ENCODE results near the gene LPIN2.
"Not testable (repeated sequence)": the region's sequence is repeated elsewhere in the genome, so short reads cannot be mapped to it uniquely, and the experiment has no call there.

LPIN2 gene, protein sequence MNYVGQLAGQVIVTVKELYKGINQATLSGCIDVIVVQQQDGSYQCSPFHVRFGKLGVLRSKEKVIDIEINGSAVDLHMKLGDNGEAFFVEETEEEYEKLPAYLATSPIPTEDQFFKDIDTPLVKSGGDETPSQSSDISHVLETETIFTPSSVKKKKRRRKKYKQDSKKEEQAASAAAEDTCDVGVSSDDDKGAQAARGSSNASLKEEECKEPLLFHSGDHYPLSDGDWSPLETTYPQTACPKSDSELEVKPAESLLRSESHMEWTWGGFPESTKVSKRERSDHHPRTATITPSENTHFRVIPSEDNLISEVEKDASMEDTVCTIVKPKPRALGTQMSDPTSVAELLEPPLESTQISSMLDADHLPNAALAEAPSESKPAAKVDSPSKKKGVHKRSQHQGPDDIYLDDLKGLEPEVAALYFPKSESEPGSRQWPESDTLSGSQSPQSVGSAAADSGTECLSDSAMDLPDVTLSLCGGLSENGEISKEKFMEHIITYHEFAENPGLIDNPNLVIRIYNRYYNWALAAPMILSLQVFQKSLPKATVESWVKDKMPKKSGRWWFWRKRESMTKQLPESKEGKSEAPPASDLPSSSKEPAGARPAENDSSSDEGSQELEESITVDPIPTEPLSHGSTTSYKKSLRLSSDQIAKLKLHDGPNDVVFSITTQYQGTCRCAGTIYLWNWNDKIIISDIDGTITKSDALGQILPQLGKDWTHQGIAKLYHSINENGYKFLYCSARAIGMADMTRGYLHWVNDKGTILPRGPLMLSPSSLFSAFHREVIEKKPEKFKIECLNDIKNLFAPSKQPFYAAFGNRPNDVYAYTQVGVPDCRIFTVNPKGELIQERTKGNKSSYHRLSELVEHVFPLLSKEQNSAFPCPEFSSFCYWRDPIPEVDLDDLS

DNA sequence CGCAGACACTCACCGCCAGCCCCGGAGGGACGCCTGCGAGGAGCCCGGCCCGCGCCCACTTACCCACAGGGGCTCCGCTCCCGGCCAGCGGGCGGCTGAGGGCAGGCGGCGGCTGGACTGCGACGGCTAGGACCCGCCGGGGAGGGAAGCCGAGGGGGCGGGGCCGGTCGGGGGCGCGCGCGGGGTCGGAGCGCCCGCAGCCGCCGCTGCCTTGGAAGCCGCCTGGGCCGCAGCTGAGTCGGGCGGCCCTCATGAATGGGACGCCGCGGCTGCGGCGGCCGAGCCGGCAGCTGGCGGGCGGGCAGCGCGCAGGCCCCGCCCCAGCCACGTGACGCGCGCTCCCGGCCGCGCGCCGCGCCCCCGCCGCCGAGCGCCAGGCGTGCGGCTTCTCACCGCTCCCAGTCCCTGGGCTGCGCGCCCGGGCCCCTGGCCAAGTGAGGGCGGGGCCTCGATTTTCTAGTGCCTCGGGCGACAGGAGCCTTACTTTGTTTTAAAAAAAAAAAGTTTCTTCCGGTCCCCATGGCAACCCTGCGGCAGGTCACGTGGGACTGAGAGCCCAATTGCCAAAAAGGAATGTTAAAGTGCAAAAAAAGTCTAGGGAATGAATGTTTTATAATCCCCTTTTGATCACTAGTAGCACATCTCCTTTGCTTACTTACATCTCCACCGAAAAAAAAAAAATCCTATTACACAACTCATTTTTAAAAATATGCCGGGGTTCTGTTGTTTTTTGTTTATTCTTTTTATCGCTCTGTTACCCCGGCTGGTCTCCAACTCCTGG is at the start of gene LPIN2:
Gene LPIN2 (minus strand): TSS at position 121 of the 781 bp plus-strand sequence. CDS start 52,304 bp downstream, outside the sequence.
- DNase-seq (ENCODE audit: low read depth), result peak; percentile 96

DNA sequence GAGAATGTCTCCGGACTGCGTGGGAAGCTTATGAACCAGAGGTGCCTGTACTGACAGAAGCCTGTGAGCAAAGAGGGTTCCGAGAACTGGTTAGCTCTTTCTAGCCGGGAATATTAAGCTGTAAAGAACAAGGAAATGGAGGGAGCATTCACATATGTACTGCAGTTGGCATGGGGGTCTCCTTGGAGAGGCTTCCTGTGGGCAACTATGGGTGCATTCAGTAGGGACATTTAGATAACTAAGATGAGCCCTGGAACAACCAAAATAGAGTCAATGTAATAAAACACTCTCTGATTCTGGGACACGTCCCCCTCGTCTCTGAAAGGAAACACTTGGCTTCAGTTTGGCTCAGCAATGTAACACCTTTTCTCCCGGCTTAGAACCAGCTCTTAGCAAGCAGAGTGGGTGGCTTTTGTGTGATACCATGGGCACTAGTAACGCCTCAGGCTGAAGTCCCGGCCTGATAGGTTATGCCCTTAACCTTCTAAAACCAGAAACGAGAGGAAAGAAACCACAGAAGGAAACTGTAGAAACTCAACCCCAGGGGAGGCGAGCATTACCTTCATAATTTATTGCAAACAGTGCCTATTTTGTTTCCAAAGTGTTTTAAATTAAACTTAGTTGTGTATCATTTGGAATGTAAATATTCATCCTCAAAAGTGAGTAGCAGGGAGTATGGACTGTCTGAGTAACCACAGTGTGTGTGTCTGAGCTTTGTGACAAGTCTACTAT is 48.8 kb upstream of the LPIN2 start:
- no peak for DNase-seq (ENCODE audit: low read depth)

DNA sequence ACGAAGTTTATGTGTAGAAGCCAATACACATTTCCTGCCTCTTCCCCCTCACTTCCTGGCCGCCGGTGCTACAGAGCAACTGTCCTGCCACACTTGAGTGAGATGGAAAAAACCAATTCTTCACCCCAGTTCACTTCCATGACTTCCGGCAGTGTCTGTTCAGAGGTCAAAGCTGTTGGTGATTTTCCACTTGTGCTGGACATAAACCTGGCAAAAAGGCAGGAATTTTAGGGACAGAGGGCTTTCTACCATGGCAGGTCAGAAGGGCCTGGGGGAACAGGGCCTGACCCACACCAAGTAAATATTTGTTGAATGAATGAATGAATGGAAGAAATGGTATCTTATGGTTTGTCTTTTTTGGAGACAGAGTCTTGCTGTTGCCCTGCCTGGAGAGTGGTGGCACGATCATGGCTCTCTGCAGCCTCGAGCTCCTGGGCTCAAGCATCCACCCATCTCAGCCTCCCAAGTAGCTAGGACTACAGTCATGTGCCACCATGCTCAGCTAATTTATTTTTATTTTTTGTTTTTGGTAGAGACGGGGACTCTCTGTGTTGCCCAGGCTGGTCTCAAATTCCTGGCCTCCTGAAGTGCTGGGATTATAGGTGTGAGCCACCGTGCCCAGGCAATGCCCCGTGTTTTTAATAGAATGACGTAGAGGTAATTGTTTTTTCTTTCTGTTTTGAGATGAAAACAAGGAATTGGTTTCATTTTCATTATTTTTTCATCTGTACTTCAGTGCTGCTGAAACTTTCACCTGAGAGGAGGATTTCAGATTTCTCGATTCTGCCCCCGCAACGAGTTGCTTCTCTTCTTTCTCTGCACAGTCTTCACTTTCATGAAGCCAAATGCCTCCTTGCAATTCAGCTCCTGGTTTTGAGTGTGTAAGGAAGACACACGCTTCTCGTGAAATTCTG is 48.0 kb upstream of the LPIN2 start:
- no peak for DNase-seq (ENCODE audit: low read depth)

DNA sequence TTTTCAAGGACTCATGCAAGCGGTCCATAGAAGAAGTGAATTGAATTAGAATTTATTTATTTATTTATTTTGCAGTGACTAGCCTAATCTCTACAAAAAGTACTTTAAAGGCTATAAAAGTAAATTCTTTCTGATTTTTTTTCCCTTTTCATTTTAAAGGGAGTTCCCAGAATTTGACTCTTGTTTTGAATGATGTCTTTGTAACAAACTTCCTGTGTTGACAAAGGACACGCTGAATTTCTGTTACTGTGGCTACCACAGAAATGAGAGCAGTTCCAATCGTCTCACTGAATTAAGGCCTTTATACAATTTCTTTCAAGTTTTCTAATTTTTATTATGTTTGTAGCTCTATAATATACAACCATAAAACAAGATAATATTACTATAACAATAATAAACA is 46.3 kb upstream of the LPIN2 start:
- DNase-seq (ENCODE audit: low read depth), result no peak

DNA sequence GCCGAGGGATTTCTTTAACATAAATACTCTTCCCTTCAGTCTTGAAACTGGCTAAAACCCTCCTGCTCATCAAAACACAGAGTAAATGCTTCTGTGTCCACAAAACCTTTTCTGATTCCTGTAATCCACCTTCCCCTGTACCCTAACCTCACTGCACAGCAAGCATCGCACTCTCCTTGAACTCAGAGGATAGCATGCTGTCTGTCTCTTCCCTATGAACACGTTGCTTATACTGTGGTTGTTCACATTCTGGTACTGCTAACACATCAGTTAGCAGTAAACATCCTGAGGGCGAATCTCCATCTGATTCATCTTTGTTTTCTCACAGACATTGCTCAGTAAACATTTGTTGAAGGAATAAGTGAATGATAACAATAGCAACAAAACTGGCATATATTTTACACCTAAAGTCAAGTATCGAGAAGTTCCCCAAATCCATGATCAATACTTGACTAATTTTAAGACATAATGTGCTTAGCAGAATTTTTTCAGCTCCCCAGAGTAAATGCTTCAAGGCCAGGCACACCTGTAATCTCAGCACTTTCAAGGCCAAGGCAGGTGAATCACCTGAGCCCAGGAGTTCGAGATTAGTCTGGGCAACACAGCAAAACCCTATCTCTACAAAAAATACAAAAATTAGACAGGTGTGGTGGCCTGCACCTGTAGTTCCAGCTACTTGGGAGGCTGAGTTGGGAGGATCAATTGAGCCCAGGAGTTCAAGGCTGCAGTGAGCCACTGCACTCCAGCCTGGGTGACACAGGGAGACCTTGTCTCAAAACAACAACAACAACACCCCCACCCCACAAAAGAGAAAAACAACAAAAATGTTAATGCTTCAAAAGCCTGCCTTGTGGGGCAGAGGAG is 45.6 kb upstream of the LPIN2 start:
- DNase-seq (ENCODE audit: low read depth), result no peak

DNA sequence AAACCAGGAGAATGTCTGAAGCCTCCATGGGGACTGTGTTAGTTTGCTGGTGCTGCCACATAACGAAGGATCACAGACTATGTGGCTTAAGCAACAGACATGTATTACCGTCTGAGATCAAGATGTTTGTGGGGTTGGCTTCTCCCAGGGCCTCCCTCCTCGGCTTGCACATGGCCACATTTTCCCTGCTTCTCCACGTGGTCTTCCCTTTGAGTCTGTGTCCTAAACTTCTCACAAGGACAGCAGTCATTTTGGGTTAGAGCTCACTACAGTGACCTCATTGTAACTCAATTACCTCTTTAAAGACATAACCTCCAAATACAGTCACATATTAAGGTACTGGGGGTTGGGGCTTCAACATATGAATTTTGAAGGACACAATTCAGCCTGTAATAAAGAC is 44.6 kb upstream of the LPIN2 start:
- DNase-seq (ENCODE audit: low read depth), result no peak

DNA sequence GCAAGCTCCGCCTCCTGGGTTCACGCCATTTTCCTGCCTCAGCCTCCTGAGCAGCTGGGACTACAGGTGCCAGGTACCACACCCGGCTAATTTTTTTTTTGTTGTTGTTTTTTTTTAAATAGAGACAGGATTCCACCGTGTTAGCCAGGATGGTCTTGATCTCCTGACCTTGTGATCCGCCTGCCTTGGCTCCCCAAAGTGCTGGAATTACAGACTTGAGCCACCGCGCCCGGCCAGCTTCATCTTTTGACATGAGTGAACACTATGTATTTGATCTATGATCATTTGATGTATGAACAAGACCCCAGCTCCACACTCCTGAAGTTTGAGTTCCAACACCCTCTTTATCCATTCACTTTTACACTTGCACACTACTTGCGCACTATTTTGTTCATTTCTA is 43.4 kb upstream of the LPIN2 start:
- no peak for DNase-seq (ENCODE audit: low read depth)

DNA sequence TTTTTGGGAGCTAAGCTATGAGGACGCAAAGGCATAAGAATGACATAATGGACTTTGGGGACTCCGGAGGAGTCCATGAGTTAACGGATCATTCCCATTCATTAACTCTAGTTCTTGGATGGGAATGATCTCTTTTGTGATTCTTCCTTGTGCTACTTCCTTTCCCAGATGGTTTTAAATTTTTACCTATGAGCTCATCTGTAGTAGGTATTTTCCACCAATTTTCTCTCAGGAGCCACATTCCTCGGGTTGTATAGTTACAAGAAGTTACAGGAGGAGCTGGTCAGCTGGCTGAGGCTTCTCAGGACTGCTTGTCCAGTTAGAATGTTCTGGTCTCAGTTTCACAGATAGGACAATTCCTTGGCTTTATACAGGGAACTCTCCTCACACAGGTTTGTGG is 42.9 kb upstream of the LPIN2 start:
- no peak for DNase-seq (ENCODE audit: low read depth)

DNA sequence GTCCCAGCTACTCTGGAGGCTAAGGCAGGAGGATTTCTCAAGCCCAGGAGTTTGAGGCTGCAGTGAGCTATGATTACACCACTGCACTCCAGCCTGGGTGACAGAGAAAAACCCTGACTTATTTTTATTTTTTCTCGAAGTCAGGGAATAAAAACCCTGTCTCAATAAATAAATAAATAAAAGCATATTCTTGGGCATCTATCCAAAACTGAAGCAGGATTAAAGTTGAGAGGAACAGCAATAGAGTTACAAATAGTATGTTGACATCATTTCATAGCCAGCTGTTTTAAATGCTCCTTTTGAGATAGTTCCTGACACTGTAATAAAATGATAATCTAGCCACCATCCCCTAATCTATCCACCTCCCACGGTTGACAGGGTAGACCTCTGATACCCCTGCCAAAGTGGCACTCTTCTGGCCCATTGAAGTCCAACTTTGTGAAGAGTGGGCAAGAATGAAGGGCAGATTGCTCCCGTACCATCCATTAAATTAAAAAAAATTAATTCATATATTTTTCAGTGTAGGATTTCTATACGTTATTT is 42.3 kb upstream of the LPIN2 start:
- no peak for DNase-seq (ENCODE audit: low read depth)

DNA sequence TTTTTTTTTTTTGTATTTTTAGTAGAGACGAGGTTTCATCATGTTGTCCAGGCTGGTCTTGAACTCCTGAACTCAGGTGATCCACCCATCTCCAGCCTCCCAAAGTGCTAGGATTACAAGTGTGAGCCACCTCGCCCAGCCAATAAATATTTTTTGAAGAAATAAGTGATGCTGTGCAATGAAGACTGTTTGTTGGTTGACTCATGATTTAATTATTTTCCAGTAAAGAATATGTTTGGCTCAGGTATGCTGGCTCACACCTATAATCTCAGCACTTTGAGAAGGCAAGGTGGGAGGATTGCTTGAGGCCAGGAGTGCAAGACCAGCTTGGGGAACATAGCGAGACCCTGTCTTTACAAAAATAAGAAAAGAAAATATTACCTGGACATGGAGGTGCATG is 41.8 kb upstream of the LPIN2 start:
- no peak for DNase-seq (ENCODE audit: low read depth)

DNA sequence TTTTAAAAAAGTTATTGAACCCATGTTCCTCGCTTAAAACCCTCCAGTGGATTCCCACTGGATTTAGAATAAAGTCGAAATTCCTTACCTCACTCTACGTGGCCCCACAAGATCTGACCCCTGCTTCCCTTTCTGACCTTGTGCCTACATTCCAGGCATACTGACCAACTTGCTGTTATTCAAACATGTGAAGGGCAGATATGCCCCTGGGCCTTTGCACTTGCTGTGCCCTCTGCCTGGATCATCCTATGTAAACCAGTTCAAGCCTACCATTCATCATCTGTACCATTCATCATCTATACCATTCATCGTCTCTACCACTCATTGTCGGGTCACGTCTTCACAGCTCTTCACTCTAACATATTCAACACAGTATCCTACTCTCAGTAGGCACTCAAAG is 41.3 kb upstream of the LPIN2 start:
- DNase-seq (ENCODE audit: low read depth), result no peak

DNA sequence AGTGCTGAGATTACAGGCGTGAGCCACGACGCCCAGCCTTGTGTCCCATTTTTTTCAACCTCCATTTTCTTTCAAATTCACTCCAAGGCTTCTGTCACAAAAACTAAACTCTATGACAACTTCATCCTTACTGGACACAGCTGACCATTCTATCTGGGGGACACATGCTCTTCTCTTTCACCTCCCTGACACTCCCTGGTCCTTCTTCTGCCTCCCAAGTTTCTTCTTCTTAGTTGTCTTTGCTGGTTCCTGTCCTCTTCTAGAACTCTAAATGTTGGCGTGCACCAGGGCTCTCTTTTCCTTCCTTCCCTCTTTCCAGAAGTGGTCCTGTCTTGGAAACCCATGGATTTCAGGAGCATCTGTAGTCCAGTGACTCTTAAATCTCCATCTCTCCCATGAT is 40.1 kb upstream of the LPIN2 start:
- DNase-seq (ENCODE audit: low read depth), result no peak

DNA sequence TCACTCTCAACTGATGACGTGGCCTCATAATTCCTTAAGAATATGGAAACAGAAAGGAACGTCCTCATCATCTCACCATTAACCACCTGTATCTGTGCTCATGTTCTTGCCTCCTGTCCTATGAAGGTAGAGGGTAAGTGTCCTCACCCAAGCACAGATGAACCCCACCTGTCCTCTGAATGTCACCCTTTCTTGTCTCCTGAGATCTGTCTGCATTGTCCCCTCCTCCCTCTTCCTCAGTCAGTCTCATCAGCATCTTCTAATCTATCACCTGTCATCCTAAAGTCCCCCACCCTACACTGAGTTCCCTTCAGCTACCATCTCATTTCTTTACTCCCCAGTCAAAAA is 39.4 kb upstream of the LPIN2 start:
- no peak for DNase-seq (ENCODE audit: low read depth)

DNA sequence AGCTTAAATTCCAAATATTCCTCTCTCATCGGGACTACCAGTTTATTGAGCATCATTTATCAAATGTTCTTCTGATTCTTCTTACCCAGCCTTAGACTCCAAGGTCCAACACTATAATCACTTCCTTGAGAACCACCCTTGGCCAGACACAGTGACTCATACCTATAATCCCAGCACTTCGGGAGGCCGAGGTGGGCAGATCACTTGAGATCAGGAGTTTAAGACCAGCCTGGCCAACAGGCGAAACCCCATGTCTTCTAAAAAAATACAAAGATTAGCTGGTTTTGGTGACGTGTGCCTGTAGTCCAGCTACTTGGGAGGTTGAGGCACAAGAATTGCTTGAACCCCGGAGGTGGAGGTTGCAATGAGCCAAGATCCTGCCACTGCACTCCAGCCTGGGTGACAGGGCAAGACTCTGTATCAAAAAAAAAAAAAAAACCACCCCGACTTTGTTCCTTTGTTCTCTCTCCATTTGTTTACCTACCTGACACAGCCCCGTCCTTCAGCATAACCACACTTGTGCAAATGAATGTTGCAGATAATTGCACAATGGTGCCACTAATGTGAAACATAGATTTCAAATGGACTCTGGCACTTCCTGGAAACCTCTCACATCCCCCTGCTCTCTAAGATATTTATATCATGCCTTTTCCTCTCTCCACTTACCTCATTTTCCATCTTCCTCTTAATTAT is 38.9 kb upstream of the LPIN2 start:
- DNase-seq (ENCODE audit: low read depth), result no peak

DNA sequence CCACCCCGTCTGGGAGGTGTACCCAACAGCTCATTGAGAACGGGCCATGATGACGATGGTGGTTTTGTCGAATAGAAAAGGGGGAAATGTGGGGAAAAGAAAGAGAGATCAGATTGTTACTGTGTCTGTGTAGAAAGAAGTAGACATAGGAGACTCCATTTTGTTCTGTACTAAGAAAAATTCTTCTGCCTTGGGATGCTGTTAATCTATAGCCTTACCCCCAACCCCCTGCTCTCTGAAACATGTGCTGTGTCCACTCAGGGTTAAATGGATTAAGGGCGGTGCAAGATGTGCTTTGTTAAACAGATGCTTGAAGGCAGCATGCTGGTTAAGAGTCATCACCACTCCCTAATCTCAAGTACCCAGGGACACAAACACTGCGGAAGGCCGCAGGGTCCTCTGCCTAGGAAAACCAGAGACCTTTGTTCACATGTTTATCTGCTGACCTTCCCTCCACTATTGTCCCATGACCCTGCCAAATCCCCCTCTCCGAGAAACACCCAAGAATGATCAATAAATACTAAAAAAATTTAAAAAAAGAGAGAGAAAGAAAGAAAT is 37.0 kb upstream of the LPIN2 start:
- not testable (repeated sequence) for DNase-seq (ENCODE audit: low read depth)

DNA sequence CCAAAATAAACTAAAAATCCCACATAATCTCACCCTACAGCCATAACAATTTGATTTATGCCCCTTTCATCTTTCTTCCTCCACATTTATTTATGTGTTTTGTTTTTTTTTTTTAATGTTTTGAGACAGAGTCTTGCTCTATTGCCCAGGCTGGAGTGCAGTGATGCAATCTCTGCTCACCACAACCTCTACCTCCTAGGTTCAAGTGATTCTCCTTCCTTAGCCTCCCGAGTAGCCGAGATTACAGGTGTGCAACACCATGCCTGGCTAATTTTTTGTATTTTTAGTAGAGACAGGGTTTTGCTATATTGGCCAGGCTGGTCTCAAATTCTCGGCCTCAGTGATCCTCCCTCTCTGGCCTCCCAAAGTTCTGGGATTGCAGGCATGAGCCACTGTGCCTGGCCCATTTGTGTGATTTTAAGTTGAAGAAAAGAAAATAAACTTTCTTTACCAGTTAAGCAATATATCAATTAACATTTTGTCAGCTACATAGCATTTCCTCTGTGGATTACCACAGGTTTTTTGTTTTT is 35.9 kb upstream of the LPIN2 start:
- DNase-seq (ENCODE audit: low read depth), result no peak

DNA sequence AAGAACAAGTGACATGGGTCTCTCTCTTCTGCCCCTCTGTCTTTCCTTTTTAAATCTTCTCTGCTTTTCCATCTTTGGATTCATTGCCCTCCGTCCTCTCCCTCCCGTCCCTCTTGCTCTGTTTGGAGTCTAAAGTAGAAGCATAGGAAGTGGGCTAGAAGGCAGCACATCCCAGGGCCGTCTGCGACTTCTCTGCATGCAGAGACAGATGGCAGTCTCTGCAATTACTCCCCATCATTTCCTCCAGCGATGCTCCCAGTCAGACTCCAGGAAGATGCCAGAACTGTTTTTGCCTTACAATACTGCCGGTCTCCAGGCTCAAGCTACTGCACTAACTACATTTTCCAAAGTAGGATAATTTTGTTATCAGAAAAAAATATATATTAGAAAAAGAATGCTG is 35.2 kb upstream of the LPIN2 start:
- DNase-seq (ENCODE audit: low read depth), result no peak

DNA sequence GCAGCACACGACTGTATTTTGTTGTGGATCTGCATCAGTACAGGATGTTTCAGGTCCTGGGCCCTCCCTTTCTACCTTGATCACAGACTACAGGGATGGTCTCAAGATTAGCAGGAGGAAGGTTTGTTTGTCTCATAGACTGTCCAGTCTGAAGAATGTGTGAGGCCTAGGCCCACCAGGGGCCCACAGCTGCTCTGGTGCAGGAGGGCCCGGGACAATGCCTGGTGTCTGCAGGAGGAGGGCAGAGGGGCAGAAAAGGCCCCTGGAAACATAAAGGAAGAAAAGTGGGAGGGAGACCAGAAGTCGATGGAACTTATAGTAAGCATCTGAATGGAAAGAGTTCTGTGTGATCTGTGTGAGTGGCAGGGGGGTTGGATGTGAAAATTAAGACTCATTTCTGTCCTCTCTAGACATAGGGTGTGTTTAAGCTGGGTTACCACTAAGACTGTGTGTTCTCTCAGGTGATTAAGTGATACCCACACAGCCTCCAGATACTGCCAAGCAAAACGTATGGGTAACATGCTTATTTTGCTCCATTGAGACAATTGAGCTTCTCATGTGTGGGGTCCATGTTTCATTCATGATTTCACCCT is 33.4 kb upstream of the LPIN2 start:
- no peak for DNase-seq (ENCODE audit: low read depth)
